ENCODE measurements around the gene MAP3K20.

DNA sequence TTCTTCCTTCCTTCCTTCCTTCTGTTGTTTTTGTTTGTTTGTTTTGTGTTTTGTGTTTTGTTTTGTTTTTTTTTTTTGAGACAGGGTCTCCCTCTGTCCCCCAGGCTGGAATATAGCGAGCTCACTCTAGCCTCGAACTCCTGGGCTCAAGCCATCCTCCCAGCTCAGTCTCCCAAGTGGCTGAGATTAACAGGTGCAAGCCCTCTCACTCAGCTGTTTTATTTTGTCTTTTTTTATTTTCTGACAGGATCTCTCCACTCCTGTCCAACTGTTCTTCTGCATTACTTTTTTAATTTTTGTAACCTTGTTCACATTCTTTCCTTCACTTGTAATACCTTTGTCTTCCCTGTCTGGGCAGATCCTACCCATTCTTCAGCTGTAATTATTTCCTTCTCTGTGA is 23.6 kb downstream of the MAP3K20 start:
- TF ChIP-seq POLR2AphosphoS5 (IDR thresholded peaks at IDR 0.05; ENCODE audit: low read depth, low read length) (no peak), POLR2A (IDR thresholded peaks at IDR 0.05; ENCODE audit: low read depth, low read length) (no peak)
